K562 (cell line): ENCODE results near the gene HPN. TPM values are rescaled to one million over a fixed set of nuclear protein-coding genes. Genes with fewer than 3 reads are reported as not detected.
A peak's percentile ranks its signal among the peaks of the same experiment; 100 is the strongest.

Source experiments
- CBX1 ChIP-seq: sonication (generic); IDR thresholded peaks from 2 replicates; pipeline ENCODE4 v1.6.1; 2016; ENCODE audit warnings: antibody characterized with exemption, low read depth, mild to moderate bottlenecking
- CHD2 ChIP-seq: IDR thresholded peaks from 2 replicates; pipeline ENCODE4 v1.6.1; 2011; ENCODE audit warnings: low read depth, low read length
- CREB3 ChIP-seq: fragments of 450-650 bp; conservative IDR thresholded peaks from 2 replicates; pipeline ENCODE4 v1.6.1; 2016; ENCODE audit warnings: missing genetic modification characterization, low read depth, mild to moderate bottlenecking, missing compliant biosample characterization, moderate library complexity
- CSDE1 ChIP-seq, 2 experiments: fragments of 450-650 bp; IDR thresholded peaks; 2 replicates each; pipeline ENCODE4 v1.6.1; 2016; ENCODE audit warnings: mild to moderate bottlenecking in 1 of 2
- CTCF ChIP-seq, 3 experiments: IDR thresholded peaks in 2 of 3; conservative IDR thresholded peaks in 1 of 3; 2 replicates each; pipeline ENCODE4 v1.5.1; 2011 to 2012; ENCODE audit warnings: low read length in 3 of 3, mild to moderate bottlenecking in 3 of 3, control low read depth in 2 of 3, improper control_type of control experiment in 1 of 3, inconsistent platforms in 1 of 3, low read depth in 1 of 3, mixed read lengths in 1 of 3, moderate library complexity in 1 of 3; ENCODE audit not compliant: insufficient read depth in 2 of 3
- E2F5 ChIP-seq: sonication (generic); formaldehyde crosslinking; IDR thresholded peaks from 2 replicates; pipeline ENCODE4 v1.8.0; 2022; ENCODE audit warnings: mild to moderate bottlenecking, missing genetic modification reagents
- KDM2B ChIP-seq: fragments of 250-450 bp; sonication (Bioruptor Pico); IDR thresholded peaks from 2 replicates; pipeline ENCODE4 v1.8.0; 2021; ENCODE audit warnings: mild to moderate bottlenecking, moderate library complexity
- KLF16 ChIP-seq: IDR thresholded peaks from 2 replicates; pipeline ENCODE4 v1.6.1; 2016; ENCODE audit warnings: antibody characterized with exemption
- MYBL2 ChIP-seq, 2 experiments: fragments of 450-650 bp in 1 of 2; sonication (generic) in 1 of 2; formaldehyde crosslinking in 1 of 2; IDR thresholded peaks; 2 replicates each; pipeline versions ENCODE4 v1.6.1 to v1.8.1; 2017 to 2022; ENCODE audit warnings: borderline replicate concordance in 1 of 2, inconsistent platforms in 1 of 2, low read depth in 1 of 2, mild to moderate bottlenecking in 1 of 2, missing genetic modification reagents in 1 of 2, moderate library complexity in 1 of 2
- POLR2A ChIP-seq: fragments of 450-650 bp; conservative IDR thresholded peaks from 2 replicates; pipeline ENCODE4 v1.6.1; 2016
- SMAD4 ChIP-seq: fragments of 250-450 bp; sonication (Bioruptor Pico); conservative IDR thresholded peaks from 2 replicates; pipeline ENCODE4 v1.8.0; 2021; ENCODE audit warnings: inconsistent platforms, mild to moderate bottlenecking, moderate library complexity
- SOX6 ChIP-seq: fragments of 450-650 bp; IDR thresholded peaks from 2 replicates; pipeline ENCODE4 v1.6.1; 2014; ENCODE audit warnings: mild to moderate bottlenecking
- THRA ChIP-seq: fragments of 450-650 bp; IDR thresholded peaks from 2 replicates; pipeline ENCODE4 v1.6.1; 2017; ENCODE audit warnings: mild to moderate bottlenecking, moderate library complexity
- ZBTB17 ChIP-seq: fragments of 450-650 bp; formaldehyde crosslinking; IDR thresholded peaks from 2 replicates; pipeline ENCODE4 v1.4.0; 2020; ENCODE audit warnings: mild to moderate bottlenecking
- ZNF121 ChIP-seq: sonication (generic); formaldehyde crosslinking; conservative IDR thresholded peaks from 2 replicates; pipeline ENCODE4 v1.8.0; 2022; ENCODE audit warnings: missing genetic modification reagents
- ZNF146 ChIP-seq: IDR thresholded peaks from one replicate; pipeline ENCODE4 v1.6.1; 2018; ENCODE audit warnings: missing compliant biosample characterization; ENCODE audit not compliant: unreplicated experiment
- ZNF224 ChIP-seq: sonication (generic); formaldehyde crosslinking; IDR thresholded peaks from 2 replicates; pipeline ENCODE4 v1.8.0; 2022; ENCODE audit warnings: mild to moderate bottlenecking, missing genetic modification reagents
- ZNF347 ChIP-seq: fragments of 450-650 bp; formaldehyde crosslinking; IDR thresholded peaks from 2 replicates; pipeline ENCODE4 v1.4.0; 2020; ENCODE audit warnings: low read depth, mild to moderate bottlenecking, moderate library complexity
- ZNF395 ChIP-seq: fragments of 200-800 bp; sonication (Bioruptor generic); IDR thresholded peaks from 2 replicates; pipeline ENCODE4 v1.6.1; 2017; ENCODE audit warnings: missing genetic modification characterization, missing compliant biosample characterization
- ZNF445 ChIP-seq: fragments of 250-450 bp; sonication (Bioruptor Pico); IDR thresholded peaks from 2 replicates; pipeline ENCODE4 v1.4.0; 2020; ENCODE audit warnings: low read depth, mild to moderate bottlenecking, moderate library complexity
- polyA plus RNA-seq, 8 experiments: library from polyadenylated mRNA; depleted of rRNA in 4 of 8; stranded (reverse) in 5 of 8; unstranded in 3 of 8; fragments of >200 nt; fragmentation: Nextera tagmentation in 2 of 8; fragmentation: Illumina TruSeq in 1 of 8; extraction: Ambion mirVana in 2 of 8; extraction: Trizol in 1 of 8; gene quantifications; 2 replicates each; pipeline versions ENCODE4 v1.2.1 to v1.2.3, GENCODE V29; 2011 to 2014; ENCODE audit warnings: inconsistent platforms in 1 of 8, missing spikeins in 1 of 8
- total RNA-seq, 7 experiments: library from RNA; depleted of rRNA in 6 of 7; stranded (reverse); fragments of >200 nt in 6 of 7; fragmentation: Illumina TruSeq in 2 of 7; extraction: Trizol in 2 of 7; gene quantifications; 2 replicates each; pipeline versions ENCODE4 v1.2.1 to v1.2.3, GENCODE V29; 2011 to 2021; ENCODE audit warnings: low replicate concordance in 1 of 7

Gene HPN
- total and polyA plus RNA-seq, 9 of the 15 experiments (the other 6 are each of a cell fraction or from before 2014, with no cell fraction given): 0.10 to 0.20 TPM; not detected in 7

- TF ChIP-seq THRA (no peak), ZNF121 (CRISPR knock-in tag) (no peak), ZNF347 (CRISPR knock-in tag) (no peak), MYBL2 (IDR thresholded peaks at IDR 0.05; ENCODE audit: low read depth) (no peak), MYBL2 (CRISPR knock-in tag; IDR thresholded peaks at IDR 0.05; ENCODE audit: borderline replicate concordance) (no peak), CTCF (IDR thresholded peaks at IDR 0.05 in 2 of 3, conservative IDR thresholded peaks at IDR 0.05 in 1 of 3; ENCODE audit: insufficient read depth in 2 of 3, low read depth in 1 of 3, low read length in 3 of 3) (peak; percentile 86 to 93 (median 89)), KLF16 (peak; percentile 48; the same call in 1 of the 2 replicates), ZNF224 (CRISPR knock-in tag) (0 out of 2 replicates have a peak, but pooled peaks have one; percentile 26), ZNF146 (CRISPR knock-in tag) (no peak), E2F5 (CRISPR knock-in tag) (no peak), ZNF445 (CRISPR knock-in tag) (no peak), SOX6 (no peak), ZNF395 (CRISPR knock-in tag) (no peak), CBX1 (no peak), CHD2 (no peak), KDM2B (no peak), CREB3 (tag) (no peak), ZBTB17 (CRISPR knock-in tag) (no peak), SMAD4 (CRISPR knock-in tag) (no peak), POLR2A (0 out of 2 replicates have a peak, but pooled peaks have one; percentile 37), CSDE1 (IDR thresholded peaks at IDR 0.05) (no peak)
Observed at GRCh38 chr19:35013041-35013819, 28.3 kb upstream of the HPN start (continued).
